GM19455 (cell line): ENCODE data around the gene SKIDA1.
A peak's percentile ranks its signal among the peaks of the same experiment; 100 is the strongest.

Experiments used
- ATAC-seq: cut with Tn5 transposase; IDR thresholded peaks from one replicate; pipeline ENCODE4 v1.9.1; 2021; ENCODE audit not compliant: unreplicated experiment

Gene SKIDA1

DNA sequence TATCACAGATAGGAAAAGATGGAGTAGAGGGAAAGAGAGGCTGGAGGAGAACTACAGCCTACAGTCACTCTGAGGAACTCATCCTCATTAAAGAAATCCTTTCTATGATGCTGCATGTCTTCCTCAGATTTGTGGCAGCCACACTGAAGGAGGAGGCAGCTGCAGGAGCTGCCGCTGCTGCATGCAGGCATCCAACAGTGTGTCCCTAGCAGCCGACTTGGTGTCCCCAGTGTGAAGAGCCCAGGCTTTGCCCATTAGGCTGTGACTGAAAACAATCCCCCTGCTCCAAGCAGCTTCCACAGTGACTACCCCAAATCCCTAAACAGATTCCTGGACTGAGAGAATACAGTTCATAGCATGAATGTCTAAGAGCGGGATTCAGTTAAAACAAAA is 23.1 kb downstream of the SKIDA1 start:
- ATAC-seq: no peak

DNA sequence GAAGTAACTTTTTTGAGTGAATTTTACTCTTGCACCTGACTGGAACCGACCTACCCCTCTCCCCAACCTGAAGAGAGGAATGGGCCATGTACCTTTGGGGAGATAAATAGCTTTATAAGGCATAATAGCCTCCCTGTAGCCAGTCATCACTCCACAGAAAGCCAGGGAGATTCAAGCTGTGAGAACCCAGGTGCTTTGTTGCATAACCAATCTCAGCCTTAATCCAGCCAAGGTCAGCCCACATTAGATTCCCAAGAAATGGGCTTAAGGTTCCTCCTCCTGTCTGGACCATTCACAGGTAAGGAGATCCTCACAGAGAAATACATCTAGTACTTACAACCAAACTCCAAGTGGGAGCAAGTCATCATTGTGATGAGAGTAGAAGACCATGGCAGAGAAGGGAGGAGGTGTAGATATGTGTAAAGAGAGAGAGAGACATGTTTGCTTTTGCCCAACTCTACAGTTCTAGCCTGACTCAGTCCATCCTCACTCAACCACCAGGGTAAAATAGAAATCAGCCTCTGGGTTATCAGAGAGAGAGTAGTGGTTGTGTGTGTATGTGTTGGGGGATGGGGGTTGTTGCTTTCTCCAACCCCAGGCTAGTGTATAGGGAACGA is 23.6 kb downstream of the SKIDA1 start:
- no peak for ATAC-seq

DNA sequence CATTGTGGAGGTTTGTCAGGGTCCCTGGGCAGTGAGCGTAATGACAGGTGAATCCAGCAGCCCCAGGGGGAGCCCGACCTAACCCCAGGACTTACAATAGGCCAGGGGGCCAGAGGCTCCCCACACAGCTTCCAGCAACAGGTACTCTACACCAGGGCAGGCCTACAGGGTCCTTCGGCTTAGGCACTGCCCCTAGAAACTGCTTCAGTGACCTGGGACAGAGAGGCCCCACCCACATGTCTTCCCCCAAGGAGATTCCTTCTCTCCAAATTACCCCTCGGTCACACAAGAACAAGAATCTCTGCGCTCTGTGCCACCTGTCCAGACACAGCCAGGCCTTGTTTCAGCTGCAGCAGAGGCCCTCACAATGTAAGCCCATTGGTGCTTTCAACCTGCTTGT is 24.4 kb downstream of the SKIDA1 start:
- ATAC-seq: no peak

- ATAC-seq: no peak
These were observed 24.9 kb downstream of the SKIDA1 start for GRCh38 chr10:21500578-21500910.

GRCh38 chr10:21499701-21500577 is 25.5 kb downstream of the SKIDA1 start:
- no peak for ATAC-seq

DNA sequence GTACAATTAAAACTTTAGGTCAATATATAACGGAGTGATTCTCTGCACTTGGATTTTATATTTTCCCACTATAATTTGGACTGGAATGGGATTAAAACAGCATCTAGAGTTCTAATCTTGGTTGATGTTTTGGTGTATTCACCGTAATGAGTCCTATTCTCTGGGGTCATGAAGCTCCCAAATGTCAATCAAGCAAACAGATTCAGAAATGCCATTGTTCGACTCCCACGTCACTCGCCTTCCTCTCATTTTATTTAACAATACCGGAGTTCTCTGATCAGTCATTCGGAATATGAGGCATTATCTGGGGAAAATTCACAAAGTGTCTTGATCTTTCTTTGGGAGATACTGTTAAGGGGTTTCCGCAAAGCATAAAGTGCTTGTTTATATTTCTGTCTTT is 26.5 kb downstream of the SKIDA1 start:
- ATAC-seq: no peak

DNA sequence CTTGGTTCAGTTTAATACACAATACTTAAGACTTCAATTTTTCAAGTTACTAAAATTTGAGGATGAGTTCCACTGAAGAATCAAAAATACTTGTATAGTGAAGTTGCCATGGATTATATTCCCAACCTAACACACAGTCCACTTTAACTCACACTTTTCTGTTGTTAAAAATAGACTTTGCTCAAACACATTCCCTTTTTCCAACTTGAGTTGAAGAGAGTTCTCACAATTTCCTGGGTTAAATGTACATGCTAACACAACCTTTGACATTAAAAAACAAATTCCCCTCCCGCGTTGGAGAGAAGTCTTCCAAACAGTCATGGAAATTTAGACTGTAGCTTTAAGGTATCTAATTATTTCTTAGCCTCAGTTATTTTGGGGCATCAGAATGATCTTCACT is 27.1 kb downstream of the SKIDA1 start:
- no peak for ATAC-seq

DNA sequence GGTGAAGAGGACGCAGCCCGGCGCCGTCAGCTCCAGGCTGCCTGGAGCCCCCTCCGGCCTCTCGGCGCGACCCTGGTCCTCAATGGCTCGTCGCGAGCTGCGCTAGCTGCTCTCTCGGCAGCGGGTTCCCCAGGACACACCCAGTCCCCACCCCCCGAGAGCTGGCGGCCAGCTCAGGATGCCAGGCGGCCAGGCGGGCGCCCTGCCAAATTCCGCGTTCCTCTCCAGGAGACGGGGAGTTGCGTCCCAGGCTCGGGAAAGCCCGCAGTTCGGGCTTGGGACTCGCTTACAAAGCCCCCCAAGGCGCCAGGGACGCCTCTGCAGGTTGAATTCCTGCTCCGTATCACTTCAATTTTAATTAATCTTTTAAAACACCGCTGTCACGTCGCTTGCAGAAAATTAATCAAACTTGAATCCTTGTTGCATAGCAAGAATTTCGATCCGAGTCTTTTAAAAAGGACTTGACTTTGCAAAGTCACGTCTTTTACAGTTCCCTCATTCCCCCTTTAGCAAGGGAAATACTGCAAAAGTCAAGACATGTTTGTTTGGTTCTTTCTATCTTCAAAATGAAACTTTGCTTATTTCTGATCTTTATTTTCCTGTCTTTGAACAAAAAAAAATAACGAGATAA is 28.2 kb downstream of the SKIDA1 start:
- ATAC-seq: no peak

- peak; percentile 59 for ATAC-seq
These were observed 28.9 kb downstream of the SKIDA1 start for GRCh38 chr10:21496343-21497176.

GRCh38 chr10:21495752-21496342 is 29.6 kb downstream of the SKIDA1 start:
- peak; percentile 68 for ATAC-seq

DNA sequence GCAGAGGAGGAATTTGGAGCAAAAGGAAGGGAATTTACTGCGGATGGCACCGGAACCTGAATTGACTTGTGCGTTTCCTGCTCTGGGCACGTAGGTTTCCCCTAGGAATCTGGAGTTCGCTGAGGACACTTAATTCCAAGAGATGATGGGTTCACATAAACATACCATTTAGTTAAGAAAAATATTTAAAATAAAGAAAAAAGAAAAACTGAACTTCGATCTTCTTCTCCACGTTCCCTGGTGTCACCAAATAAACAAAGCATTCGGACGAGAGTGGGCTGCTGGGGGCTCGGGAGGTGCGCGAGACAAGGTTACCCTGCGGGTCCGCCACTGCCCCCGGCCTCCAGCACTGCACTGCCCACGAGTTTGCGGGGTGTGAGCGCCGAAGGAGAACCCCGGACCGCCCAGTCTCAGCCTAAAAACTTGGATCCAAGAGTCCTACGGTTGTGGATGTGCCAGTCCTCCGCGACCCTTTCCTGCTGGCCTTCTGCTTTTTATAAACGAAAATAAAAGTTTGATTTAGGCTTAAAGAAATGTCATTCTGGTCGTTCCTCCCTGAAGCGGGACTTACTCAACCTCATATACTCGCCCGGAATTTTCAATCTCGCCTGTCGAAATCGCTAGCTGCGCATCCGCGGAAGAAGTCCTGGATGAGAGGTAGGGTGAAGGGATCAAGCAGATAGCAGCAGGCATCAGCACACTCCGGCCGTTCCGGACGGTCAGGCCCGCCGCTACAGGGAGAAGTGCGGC is 30.3 kb downstream of the SKIDA1 start:
- ATAC-seq: no peak

GRCh38 chr10:21494191-21495001 is 31.1 kb downstream of the SKIDA1 start:
- ATAC-seq: no peak

DNA sequence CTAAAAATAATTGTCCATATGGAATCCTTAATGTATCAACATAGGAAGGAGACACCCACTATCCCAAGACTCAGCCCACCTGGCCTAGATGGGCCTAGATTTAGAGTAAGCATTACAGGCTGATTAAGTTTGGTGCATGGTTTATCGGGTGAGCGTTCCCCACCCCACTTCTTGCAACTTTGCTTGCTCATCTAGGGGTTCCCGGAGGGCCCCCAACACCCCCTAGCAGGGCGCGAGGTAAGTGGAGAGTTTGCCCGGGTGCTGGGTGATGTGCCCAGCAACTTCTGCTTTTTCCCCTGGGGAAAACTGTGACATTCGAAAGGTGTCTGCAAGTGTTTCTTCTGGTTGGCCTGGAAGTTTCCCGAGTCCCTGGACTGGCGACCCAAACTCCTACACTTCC is 31.7 kb downstream of the SKIDA1 start:
- ATAC-seq: no peak

DNA sequence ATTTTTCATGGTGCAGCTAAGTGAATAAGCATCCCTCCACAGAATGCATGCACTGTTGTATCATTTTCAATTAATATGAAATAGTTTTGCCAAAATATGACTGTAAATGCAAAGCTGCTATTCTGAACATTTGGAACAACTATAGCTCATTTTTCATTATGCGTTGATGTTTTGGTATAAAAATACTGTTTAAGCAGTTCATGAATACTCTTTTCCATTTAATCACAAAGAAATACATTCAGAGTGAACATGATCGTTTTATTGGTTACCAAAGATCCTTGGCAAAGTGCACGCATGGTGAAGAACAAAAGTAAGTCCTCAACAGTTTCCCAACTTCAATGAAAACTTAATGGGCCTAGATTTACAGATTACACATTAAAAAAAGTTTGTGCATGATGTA is 33.1 kb downstream of the SKIDA1 start:
- no peak for ATAC-seq

DNA sequence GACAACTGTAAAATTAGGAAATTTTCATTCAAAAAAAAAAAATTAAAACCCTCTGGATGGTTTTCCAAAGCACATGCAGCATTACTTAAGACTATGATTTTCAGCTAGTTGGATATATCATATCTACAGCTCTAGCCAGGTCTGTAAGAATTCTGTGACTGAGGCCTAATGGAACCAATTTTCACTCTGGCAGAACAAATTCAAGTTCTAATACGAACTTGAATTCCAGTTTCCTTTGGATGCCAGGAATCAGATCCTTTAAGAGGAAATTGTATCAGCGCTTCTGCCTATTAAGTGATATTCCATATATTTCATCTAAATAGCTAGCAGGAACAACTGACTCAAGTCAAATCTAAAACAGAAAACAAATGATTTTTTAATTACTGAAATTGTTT is 34.8 kb downstream of the SKIDA1 start:
- ATAC-seq: no peak

- ATAC-seq: no peak
These were observed 35.3 kb downstream of the SKIDA1 start for GRCh38 chr10:21490028-21490710.

GRCh38 chr10:21488957-21489446 is 36.5 kb downstream of the SKIDA1 start:
- no peak for ATAC-seq

GRCh38 chr10:21488246-21488956 is 37.1 kb downstream of the SKIDA1 start:
- ATAC-seq: no peak
